Measurements from ENCODE around the gene HADHA.

DNA sequence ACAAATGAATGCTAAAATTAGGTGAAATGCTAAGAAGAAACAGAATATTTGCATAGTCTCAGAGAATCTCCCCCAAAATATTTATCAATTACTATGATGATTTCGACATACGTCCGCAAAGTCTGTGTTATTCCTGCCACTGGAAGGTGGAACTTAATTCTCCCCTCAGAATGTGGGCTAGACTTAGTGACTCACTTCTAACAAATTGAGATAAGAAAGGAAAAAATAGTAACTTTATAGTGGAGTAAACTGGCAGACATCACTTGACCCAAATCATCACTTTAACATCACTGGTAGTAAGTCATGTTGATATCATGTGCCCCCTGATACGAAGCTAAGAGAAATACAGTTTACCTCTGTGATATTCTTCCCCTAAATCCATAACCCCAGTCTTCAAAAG is 23.8 kb upstream of the HADHA start:
- TF ChIP-seq, protein P1, sequence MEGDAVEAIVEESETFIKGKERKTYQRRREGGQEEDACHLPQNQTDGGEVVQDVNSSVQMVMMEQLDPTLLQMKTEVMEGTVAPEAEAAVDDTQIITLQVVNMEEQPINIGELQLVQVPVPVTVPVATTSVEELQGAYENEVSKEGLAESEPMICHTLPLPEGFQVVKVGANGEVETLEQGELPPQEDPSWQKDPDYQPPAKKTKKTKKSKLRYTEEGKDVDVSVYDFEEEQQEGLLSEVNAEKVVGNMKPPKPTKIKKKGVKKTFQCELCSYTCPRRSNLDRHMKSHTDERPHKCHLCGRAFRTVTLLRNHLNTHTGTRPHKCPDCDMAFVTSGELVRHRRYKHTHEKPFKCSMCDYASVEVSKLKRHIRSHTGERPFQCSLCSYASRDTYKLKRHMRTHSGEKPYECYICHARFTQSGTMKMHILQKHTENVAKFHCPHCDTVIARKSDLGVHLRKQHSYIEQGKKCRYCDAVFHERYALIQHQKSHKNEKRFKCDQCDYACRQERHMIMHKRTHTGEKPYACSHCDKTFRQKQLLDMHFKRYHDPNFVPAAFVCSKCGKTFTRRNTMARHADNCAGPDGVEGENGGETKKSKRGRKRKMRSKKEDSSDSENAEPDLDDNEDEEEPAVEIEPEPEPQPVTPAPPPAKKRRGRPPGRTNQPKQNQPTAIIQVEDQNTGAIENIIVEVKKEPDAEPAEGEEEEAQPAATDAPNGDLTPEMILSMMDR (IDR thresholded peaks at IDR 0.05; ENCODE audit: poor library complexity, severe bottlenecking): no peak
- TF ChIP-seq EZH2 (IDR thresholded peaks at IDR 0.05; ENCODE audit: borderline replicate concordance, insufficient read depth, low read length, poor library complexity, severe bottlenecking) (no peak), MXI1 (conservative IDR thresholded peaks at IDR 0.05; ENCODE audit: poor library complexity, severe bottlenecking) (no peak), TAF1 (IDR thresholded peaks at IDR 0.05; ENCODE audit: low read depth) (no peak), RAD21 (conservative IDR thresholded peaks at IDR 0.05) (no peak), POLR2AphosphoS5 (IDR thresholded peaks at IDR 0.05) (no peak)
- TF ChIP-seq, protein P2, sequence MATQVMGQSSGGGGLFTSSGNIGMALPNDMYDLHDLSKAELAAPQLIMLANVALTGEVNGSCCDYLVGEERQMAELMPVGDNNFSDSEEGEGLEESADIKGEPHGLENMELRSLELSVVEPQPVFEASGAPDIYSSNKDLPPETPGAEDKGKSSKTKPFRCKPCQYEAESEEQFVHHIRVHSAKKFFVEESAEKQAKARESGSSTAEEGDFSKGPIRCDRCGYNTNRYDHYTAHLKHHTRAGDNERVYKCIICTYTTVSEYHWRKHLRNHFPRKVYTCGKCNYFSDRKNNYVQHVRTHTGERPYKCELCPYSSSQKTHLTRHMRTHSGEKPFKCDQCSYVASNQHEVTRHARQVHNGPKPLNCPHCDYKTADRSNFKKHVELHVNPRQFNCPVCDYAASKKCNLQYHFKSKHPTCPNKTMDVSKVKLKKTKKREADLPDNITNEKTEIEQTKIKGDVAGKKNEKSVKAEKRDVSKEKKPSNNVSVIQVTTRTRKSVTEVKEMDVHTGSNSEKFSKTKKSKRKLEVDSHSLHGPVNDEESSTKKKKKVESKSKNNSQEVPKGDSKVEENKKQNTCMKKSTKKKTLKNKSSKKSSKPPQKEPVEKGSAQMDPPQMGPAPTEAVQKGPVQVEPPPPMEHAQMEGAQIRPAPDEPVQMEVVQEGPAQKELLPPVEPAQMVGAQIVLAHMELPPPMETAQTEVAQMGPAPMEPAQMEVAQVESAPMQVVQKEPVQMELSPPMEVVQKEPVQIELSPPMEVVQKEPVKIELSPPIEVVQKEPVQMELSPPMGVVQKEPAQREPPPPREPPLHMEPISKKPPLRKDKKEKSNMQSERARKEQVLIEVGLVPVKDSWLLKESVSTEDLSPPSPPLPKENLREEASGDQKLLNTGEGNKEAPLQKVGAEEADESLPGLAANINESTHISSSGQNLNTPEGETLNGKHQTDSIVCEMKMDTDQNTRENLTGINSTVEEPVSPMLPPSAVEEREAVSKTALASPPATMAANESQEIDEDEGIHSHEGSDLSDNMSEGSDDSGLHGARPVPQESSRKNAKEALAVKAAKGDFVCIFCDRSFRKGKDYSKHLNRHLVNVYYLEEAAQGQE (IDR thresholded peaks at IDR 0.05; ENCODE audit: borderline replicate concordance): no peak

Measured in neural cell (in vitro differentiated cells).